Mesenchymal stem cell (in vitro differentiated cells and primary cell): ENCODE data around the gene CELF2.

Experiments
- DNase-seq: peaks from one replicate; pipeline ENCODE4 v3.0.0-alpha.2; 2013
- H2AFZ ChIP-seq: one replicate; pipeline ENCODE4 v1.6.1; 2013; ENCODE audit warnings: low read depth, mild to moderate bottlenecking, control low read depth, inconsistent platforms, low read length, moderate library complexity
- H2AK5ac ChIP-seq: 2 replicates; pipeline ENCODE4 v1.6.1; 2013; ENCODE audit warnings: low read length, moderate library complexity, mild to moderate bottlenecking, inconsistent platforms; ENCODE audit not compliant: severe bottlenecking
- H2BK120ac ChIP-seq: one replicate; pipeline ENCODE4 v1.6.1; 2013; ENCODE audit warnings: low read depth, mild to moderate bottlenecking, inconsistent platforms, low read length, moderate library complexity
- H2BK12ac ChIP-seq, 2 experiments: one replicate each; pipeline ENCODE4 v1.6.1; 2013; ENCODE audit warnings: inconsistent platforms in 2 of 2, low read length in 2 of 2, mild to moderate bottlenecking in 2 of 2, moderate library complexity in 2 of 2, control low read depth in 1 of 2
- H2BK15ac ChIP-seq: one replicate; pipeline ENCODE4 v1.6.1; 2013; ENCODE audit warnings: mild to moderate bottlenecking, low read depth, inconsistent platforms; ENCODE audit not compliant: poor library complexity, severe bottlenecking
- H2BK5ac ChIP-seq: 2 replicates; pipeline ENCODE4 v1.6.1; 2013; ENCODE audit warnings: low read depth, mild to moderate bottlenecking, low read length, control low read depth, inconsistent platforms; ENCODE audit not compliant: poor library complexity, severe bottlenecking
- H3K14ac ChIP-seq, 2 experiments: one replicate each; pipeline ENCODE4 v1.6.1; 2013; ENCODE audit warnings: inconsistent platforms in 2 of 2, low read length in 2 of 2, control low read depth in 1 of 2, mild to moderate bottlenecking in 1 of 2, moderate library complexity in 1 of 2
- H3K18ac ChIP-seq, 2 experiments: one replicate each; pipeline ENCODE4 v1.6.1; 2013; ENCODE audit warnings: inconsistent platforms in 2 of 2, low read length in 2 of 2, control low read depth in 1 of 2, low read depth in 1 of 2, mild to moderate bottlenecking in 1 of 2
- H3K23ac ChIP-seq, 2 experiments: one replicate each; pipeline ENCODE4 v1.6.1; 2013; ENCODE audit warnings: inconsistent platforms in 2 of 2, low read length in 2 of 2, mild to moderate bottlenecking in 2 of 2, moderate library complexity in 2 of 2, control low read depth in 1 of 2
- H3K27ac ChIP-seq: 2 replicates; pipeline ENCODE4 v1.5.1; 2013; ENCODE audit warnings: mild to moderate bottlenecking, moderate library complexity, low read length, control low read depth, inconsistent platforms; ENCODE audit not compliant: poor library complexity, severe bottlenecking
- H3K27me3 ChIP-seq, 2 experiments: 2 replicates each; pipeline versions ENCODE4 v1.6.1 to v1.7.0; 2013; ENCODE audit warnings: low read length in 2 of 2, mild to moderate bottlenecking in 2 of 2, moderate library complexity in 2 of 2, control low read depth in 1 of 2, inconsistent platforms in 1 of 2; ENCODE audit not compliant: control insufficient read depth in 1 of 2, insufficient read depth in 1 of 2
- H3K36me3 ChIP-seq, 2 experiments: 2 replicates each; pipeline versions ENCODE4 v1.6.1 to v1.7.0; 2013; ENCODE audit warnings: low read length in 2 of 2, control low read depth in 1 of 2, inconsistent platforms in 1 of 2, low read depth in 1 of 2, mild to moderate bottlenecking in 1 of 2; ENCODE audit not compliant: insufficient read depth in 2 of 2, control insufficient read depth in 1 of 2
- H3K4ac ChIP-seq, 2 experiments: one replicate each; pipeline ENCODE4 v1.6.1; 2013; ENCODE audit warnings: inconsistent platforms in 2 of 2, low read length in 2 of 2, mild to moderate bottlenecking in 2 of 2, moderate library complexity in 2 of 2, control low read depth in 1 of 2, low read depth in 1 of 2
- H3K4me1 ChIP-seq: 2 replicates; pipeline ENCODE4 v1.6.1; 2013; ENCODE audit warnings: low read depth, low read length, control low read depth; ENCODE audit not compliant: control insufficient read depth, insufficient read depth
- H3K4me2 ChIP-seq: 2 replicates; pipeline ENCODE4 v1.6.1; 2013; ENCODE audit warnings: low read length, mild to moderate bottlenecking, inconsistent platforms; ENCODE audit not compliant: poor library complexity, severe bottlenecking
- H3K4me3 ChIP-seq, 2 experiments: 2 replicates each; pipeline versions ENCODE4 v1.5.1 to v1.7.0; 2013; ENCODE audit warnings: low read length in 2 of 2, mild to moderate bottlenecking in 2 of 2, control low read depth in 1 of 2, low read depth in 1 of 2; ENCODE audit not compliant: insufficient read depth in 1 of 2
- H3K79me1 ChIP-seq: replicated peaks from 2 replicates; pipeline ENCODE4 v1.6.1; 2013; ENCODE audit warnings: mild to moderate bottlenecking, control low read depth, low read length, inconsistent platforms; ENCODE audit not compliant: poor library complexity, severe bottlenecking
- H3K9ac ChIP-seq: 2 replicates; pipeline ENCODE4 v1.7.0; 2013; ENCODE audit warnings: mild to moderate bottlenecking, low read length, moderate library complexity
- H3K9me3 ChIP-seq: 2 replicates; pipeline ENCODE4 v1.7.0; 2013; ENCODE audit warnings: mild to moderate bottlenecking, low read length; ENCODE audit not compliant: control insufficient read depth
- H4K8ac ChIP-seq: one replicate; pipeline ENCODE4 v1.6.1; 2013; ENCODE audit warnings: inconsistent platforms, mild to moderate bottlenecking, low read length, moderate library complexity
- H4K91ac ChIP-seq: one replicate; pipeline ENCODE4 v1.6.1; 2013; ENCODE audit warnings: mild to moderate bottlenecking, low read length, inconsistent platforms
- WGBS: methylation state at CpG from one replicate; pipeline ENCODE4 v1.1.7; 2013; ENCODE audit warnings: mixed read lengths; 5-methylcytosine and 5-hydroxymethylcytosine counted together

CELF2 gene

GRCh38 chr10:11355592-11355991 is 337.9 kb downstream of the CELF2 start:
- H4K8ac ChIP-seq, result no peak overlapping the region
- no peak overlapping the region for H2AFZ ChIP-seq
- H3K4ac ChIP-seq, result no peak overlapping the region
- no peak overlapping the region for H3K4me3 ChIP-seq
- H2AK5ac ChIP-seq, result no peak overlapping the region
- no peak overlapping the region for H2BK12ac ChIP-seq
- H4K91ac ChIP-seq, result no peak overlapping the region
- H3K79me1 ChIP-seq, result no peaks in the 10 kb centered on the region
- no peak overlapping the region for H3K14ac ChIP-seq
- H3K27ac ChIP-seq, result no peak overlapping the region
- H2BK15ac ChIP-seq, result no peak overlapping the region
- H3K9me3 ChIP-seq, result peaks cover 4% of the 10 kb centered on the region
- WGBS, result 92% methylated on average over 5 of the region's 7 CpGs
- H3K18ac ChIP-seq, result no peak overlapping the region
- no peaks in the 10 kb centered on the region for H3K36me3 ChIP-seq
- DNase-seq, result no peak
- peak overlapping the region; percentile 40 for H3K9ac ChIP-seq
- H2BK5ac ChIP-seq, result no peak overlapping the region
- no peak overlapping the region for H2BK120ac ChIP-seq
- no peaks in the 10 kb centered on the region for H3K4me1 ChIP-seq
- H3K27me3 ChIP-seq, result peaks cover 8 to 20% of the 10 kb centered on the region in 2 experiments
- H3K4me2 ChIP-seq, result no peak overlapping the region
- no peak overlapping the region for H3K23ac ChIP-seq

GRCh38 chr10:11357439-11357838 is 339.8 kb downstream of the CELF2 start:
- Histone ChIP-seq H3K4ac (no peak overlapping the region), H3K9me3 (peaks cover 4% of the 10 kb centered on the region), H2BK15ac (no peak overlapping the region), H2AFZ (no peak overlapping the region), H3K27me3 (peaks cover 12 to 13% of the 10 kb centered on the region in 2 experiments), H3K14ac (no peak overlapping the region), H3K36me3 (no peaks in the 10 kb centered on the region), H2BK5ac (no peak overlapping the region), H2AK5ac (no peak overlapping the region), H3K9ac (no peak overlapping the region), H2BK120ac (no peak overlapping the region), H3K23ac (no peak overlapping the region), H3K4me2 (no peak overlapping the region), H3K4me1 (no peaks in the 10 kb centered on the region), H3K27ac (no peak overlapping the region), H4K91ac (no peak overlapping the region), H3K4me3 (no peak overlapping the region), H2BK12ac (no peak overlapping the region), H3K18ac (no peak overlapping the region), H3K79me1 (no peaks in the 10 kb centered on the region), H4K8ac (no peak overlapping the region)
- no peak for DNase-seq
- 67% methylated on average over 3 of the region's 3 CpGs for WGBS

- no peak overlapping the region for H3K4ac ChIP-seq
- no peak overlapping the region for H2AFZ ChIP-seq
- no peak overlapping the region for H4K8ac ChIP-seq
- H3K18ac ChIP-seq, result no peak overlapping the region
- no peak overlapping the region for H3K23ac ChIP-seq
- DNase-seq, result no peak
- H3K27ac ChIP-seq, result no peak overlapping the region
- whole genome bisulfite sequencing, result 92% methylated on average over 2 of the region's 3 CpGs
- H3K4me1 ChIP-seq, result peaks cover under 1% of the 10 kb centered on the region
- no peak overlapping the region for H3K4me2 ChIP-seq
- H3K27me3 ChIP-seq, result peaks cover 13 to 15% of the 10 kb centered on the region in 2 experiments
- H3K14ac ChIP-seq, result no peak overlapping the region
- H2BK120ac ChIP-seq, result no peak overlapping the region
- peaks cover 4% of the 10 kb centered on the region for H3K9me3 ChIP-seq
- no peak overlapping the region for H3K9ac ChIP-seq
- H2AK5ac ChIP-seq, result no peak overlapping the region
- H3K36me3 ChIP-seq, result no peaks in the 10 kb centered on the region
- H4K91ac ChIP-seq, result no peak overlapping the region
- no peak overlapping the region for H2BK5ac ChIP-seq
- no peak overlapping the region for H3K4me3 ChIP-seq
- no peaks in the 10 kb centered on the region for H3K79me1 ChIP-seq
- H2BK15ac ChIP-seq, result no peak overlapping the region
- H2BK12ac ChIP-seq, result no peak overlapping the region
These were observed 340.3 kb downstream of the CELF2 start for GRCh38 chr10:11358011-11358410.

- Histone ChIP-seq H3K9me3 (peaks cover 4% of the 10 kb centered on the region), H4K91ac (no peak overlapping the region)
- 66% methylated on average over 4 of the region's 4 CpGs for WGBS
These were observed 341.4 kb downstream of the CELF2 start for GRCh38 chr10:11358923-11359575.

More at GRCh38 chr10:11358923-11359575, 341.4 kb downstream of the CELF2 start:
- Histone ChIP-seq H3K36me3 (no peaks in the 10 kb centered on the region), H2BK5ac (no peak overlapping the region), H4K8ac (no peak overlapping the region), H2AK5ac (no peak overlapping the region), H3K4me1 (peaks cover 3% of the 10 kb centered on the region), H2BK120ac (no peak overlapping the region), H3K4me3 (no peak overlapping the region), H3K14ac (no peak overlapping the region), H2AFZ (no peak overlapping the region), H3K23ac (no peak overlapping the region), H3K9ac (no peak overlapping the region), H3K4ac (no peak overlapping the region), H3K27ac (no peak overlapping the region), H3K4me2 (no peak overlapping the region), H2BK12ac (no peak overlapping the region), H3K79me1 (no peaks in the 10 kb centered on the region), H3K27me3 (peaks cover 13 to 19% of the 10 kb centered on the region in 2 experiments), H3K18ac (no peak overlapping the region), H2BK15ac (no peak overlapping the region)
- no peak for DNase-seq
